Spleen (tissue), 7 donors: ENCODE data around the gene SEPTIN3.

Source experiments
- POLR2A ChIP-seq, 3 donors: fragments of 450-650 bp; IDR thresholded peaks; one replicate each; pipeline ENCODE4 v1.5.1; 2017; ENCODE audit warnings: antibody characterized with exemption in 3 of 3, mild to moderate bottlenecking in 1 of 3
- POLR2AphosphoS5 ChIP-seq, 3 donors: sonication (generic); formaldehyde crosslinking; IDR thresholded peaks; one replicate each; pipeline ENCODE4 v1.5.1; 2017; ENCODE audit warnings: antibody characterized with exemption in 3 of 3
- TF ChIP-seq, protein P1 (sequence below), 11 experiments: fragments of 200-600 bp in 7 of 11; fragments of 450-650 bp in 4 of 11; sonication (generic) in 4 of 11; IDR thresholded peaks in 8 of 11; conservative IDR thresholded peaks in 3 of 11; 1 replicate in 7 of 11; 2 replicates in 4 of 11; pipeline versions ENCODE4 v1.4.0 to v1.8.0; 2016 to 2021; ENCODE audit warnings: antibody characterized with exemption in 11 of 11, inconsistent platforms in 4 of 11, mild to moderate bottlenecking in 1 of 11
- donor health status: DM: no; HTN: no; CAD: no; lungs with moderate emphysema.
- donor health status: DM: no; HTN: no; CAD: no.
- donor health status: DM: no; HTN: no; CAD: no.

DNA sequence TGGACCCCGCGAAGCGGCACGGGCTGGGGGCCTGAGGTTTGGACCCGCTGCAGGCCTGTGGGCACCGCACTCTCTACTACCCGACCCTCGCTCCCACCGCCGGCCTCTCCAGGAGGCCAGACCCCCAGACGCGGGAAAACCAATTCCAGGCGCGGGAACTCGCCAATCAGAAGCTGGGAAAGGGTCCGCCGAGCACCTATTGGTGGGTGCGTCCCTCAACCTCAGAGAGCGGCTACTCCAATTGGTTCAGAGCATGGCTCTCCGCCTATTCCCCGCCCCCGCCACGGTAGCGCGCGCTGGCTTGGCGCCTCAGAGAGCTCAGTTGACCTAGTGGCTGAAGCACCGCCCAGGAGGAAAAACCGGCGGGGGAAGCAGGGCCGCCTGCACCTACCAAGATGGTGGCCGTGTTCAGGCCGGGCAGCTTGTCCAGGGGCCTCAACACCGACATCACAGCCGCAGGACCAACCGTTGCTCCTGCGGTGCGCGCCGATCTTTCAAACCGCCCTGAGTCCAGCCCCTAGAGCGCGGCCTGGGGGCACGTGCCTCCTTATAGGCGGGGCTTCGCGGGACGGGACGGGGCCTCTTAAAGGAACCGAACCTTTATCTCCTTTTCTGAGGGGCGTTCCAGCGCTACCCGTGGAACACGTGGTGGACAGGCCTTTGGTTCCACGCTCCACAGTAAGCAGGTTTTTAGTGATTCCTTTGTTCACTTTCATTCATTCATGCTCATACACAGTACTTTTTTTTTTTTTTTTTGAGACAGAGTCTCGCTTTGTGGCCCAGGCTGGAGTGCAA, 22.4 kb upstream of the SEPTIN3 start, which contains the start of gene CENPM:
- TF ChIP-seq POLR2A (IDR thresholded peaks at IDR 0.05) (no peak), POLR2AphosphoS5 (IDR thresholded peaks at IDR 0.05) (peak in 2 of 3 donors; percentile 71 to 78)
- TF ChIP-seq, protein P1, sequence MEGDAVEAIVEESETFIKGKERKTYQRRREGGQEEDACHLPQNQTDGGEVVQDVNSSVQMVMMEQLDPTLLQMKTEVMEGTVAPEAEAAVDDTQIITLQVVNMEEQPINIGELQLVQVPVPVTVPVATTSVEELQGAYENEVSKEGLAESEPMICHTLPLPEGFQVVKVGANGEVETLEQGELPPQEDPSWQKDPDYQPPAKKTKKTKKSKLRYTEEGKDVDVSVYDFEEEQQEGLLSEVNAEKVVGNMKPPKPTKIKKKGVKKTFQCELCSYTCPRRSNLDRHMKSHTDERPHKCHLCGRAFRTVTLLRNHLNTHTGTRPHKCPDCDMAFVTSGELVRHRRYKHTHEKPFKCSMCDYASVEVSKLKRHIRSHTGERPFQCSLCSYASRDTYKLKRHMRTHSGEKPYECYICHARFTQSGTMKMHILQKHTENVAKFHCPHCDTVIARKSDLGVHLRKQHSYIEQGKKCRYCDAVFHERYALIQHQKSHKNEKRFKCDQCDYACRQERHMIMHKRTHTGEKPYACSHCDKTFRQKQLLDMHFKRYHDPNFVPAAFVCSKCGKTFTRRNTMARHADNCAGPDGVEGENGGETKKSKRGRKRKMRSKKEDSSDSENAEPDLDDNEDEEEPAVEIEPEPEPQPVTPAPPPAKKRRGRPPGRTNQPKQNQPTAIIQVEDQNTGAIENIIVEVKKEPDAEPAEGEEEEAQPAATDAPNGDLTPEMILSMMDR (IDR thresholded peaks at IDR 0.05 in 8 of 11, conservative IDR thresholded peaks at IDR 0.05 in 3 of 11): peak in 2 of 11 experiments; percentile 17 to 30
